ENCODE data around the gene KCNAB1. TPM values are rescaled to one million over a fixed set of nuclear protein-coding genes. Genes with fewer than 3 reads are reported as not detected.
"Not testable (repeated sequence)": the region's sequence is repeated elsewhere in the genome, so short reads cannot be mapped to it uniquely, and the experiment has no call there.

KCNAB1 gene
- total and polyA plus RNA-seq, 4 donors: 0.76 to 2.8 (median 1.0) TPM

DNA sequence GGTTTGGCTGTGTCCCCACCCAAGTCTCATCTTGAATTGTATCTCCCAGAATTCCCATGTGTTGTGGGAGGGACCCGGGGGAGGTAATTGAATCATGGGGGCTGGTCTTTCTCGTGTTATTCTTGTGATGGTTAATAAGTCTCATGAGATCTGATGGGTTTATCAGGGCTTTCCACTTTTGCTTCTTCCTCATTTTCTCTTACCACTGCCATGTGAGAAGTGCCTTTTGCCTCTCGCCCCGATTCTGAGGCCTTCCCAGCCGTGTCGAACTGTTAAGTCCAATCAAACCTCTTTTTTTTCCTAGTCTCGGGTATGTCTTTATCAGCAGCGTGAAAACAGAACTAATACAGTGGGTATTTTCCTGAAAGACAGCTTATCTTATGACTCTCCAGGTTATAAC, 448.6 kb downstream of the KCNAB1 start:
- 91% methylated on average over 8 of the region's 8 CpGs for WGBS
- not testable (repeated sequence) for H3K27ac ChIP-seq (ENCODE audit: low read depth in 1 of 2, low read length in 2 of 2)

DNA sequence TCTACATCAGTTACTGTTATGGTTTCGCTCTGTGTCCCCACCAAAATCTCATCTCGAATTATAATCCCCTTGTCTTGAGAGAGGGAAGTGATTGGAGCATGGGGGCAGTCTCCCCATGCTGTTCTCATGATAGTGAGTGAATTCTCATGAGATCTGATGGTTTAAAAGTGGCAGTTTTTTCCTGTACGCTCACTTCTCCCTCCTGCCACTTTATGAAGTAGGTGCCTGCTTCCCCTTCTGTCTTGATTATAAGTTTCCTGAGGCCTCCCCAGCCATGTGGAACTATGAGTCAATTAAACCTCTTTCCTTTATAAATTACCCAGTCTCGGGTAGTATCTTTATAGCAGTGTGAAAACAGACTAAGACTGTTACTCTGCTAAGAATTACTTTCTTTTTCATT, 449.5 kb downstream of the KCNAB1 start:
- not testable (repeated sequence) for H3K4me1 ChIP-seq (ENCODE audit: control insufficient read depth in 4 of 4, insufficient read depth in 4 of 4, low read length in 3 of 4); H3K36me3 ChIP-seq (ENCODE audit: control insufficient read depth in 4 of 4, insufficient read depth in 3 of 4, low read depth in 1 of 4, low read length in 3 of 4); H3K9ac ChIP-seq (ENCODE audit: low read depth in 1 of 2, low read length in 2 of 2); H3K9me3 ChIP-seq (ENCODE audit: control insufficient read depth in 4 of 4, low read length in 3 of 4); H3K27me3 ChIP-seq (ENCODE audit: control insufficient read depth in 4 of 4, insufficient read depth in 4 of 4, low read length in 3 of 4); DNase-seq (ENCODE audit: low spot score); H3K27ac ChIP-seq (ENCODE audit: low read depth in 1 of 2, low read length in 2 of 2); H3K4me3 ChIP-seq (ENCODE audit: low read depth in 1 of 3, low read length in 3 of 3)
- WGBS: 80% methylated on average over 4 of the region's 4 CpGs

More for the DNA sequence above, 448.6 kb downstream of the KCNAB1 start:
- not testable (repeated sequence) for H3K9ac ChIP-seq (ENCODE audit: low read depth in 1 of 2, low read length in 2 of 2); H3K9me3 ChIP-seq (ENCODE audit: control insufficient read depth in 4 of 4, low read length in 3 of 4); H3K36me3 ChIP-seq (ENCODE audit: control insufficient read depth in 4 of 4, insufficient read depth in 3 of 4, low read depth in 1 of 4, low read length in 3 of 4); DNase-seq (ENCODE audit: low spot score); H3K27me3 ChIP-seq (ENCODE audit: control insufficient read depth in 4 of 4, insufficient read depth in 4 of 4, low read length in 3 of 4); H3K4me1 ChIP-seq (ENCODE audit: control insufficient read depth in 4 of 4, insufficient read depth in 4 of 4, low read length in 3 of 4); H3K4me3 ChIP-seq (ENCODE audit: low read depth in 1 of 3, low read length in 3 of 3)

DNA sequence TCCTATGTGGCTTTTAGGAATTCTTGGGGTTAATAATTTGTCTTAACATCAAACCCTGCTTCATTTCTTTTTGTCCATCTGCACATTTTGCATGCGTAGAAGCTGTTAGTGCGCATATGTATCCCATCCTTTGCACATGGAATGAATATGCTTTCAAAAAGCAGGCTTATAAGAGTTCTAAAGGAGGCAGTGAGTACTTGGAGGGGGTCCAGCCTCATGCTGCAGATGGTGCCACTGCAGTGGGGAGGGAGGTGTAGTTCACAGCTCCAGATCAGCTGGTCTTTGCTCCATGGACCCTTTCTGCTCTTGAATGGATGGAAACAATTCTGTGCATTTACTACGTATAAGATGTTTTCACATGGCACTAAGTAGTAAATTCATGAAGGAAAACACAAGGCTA, 455.3 kb downstream of the KCNAB1 start:
- H3K27ac ChIP-seq (ENCODE audit: low read depth in 1 of 2, low read length in 2 of 2): no peak overlapping the region
- no peak overlapping the region for H3K9ac ChIP-seq (ENCODE audit: low read depth in 1 of 2, low read length in 2 of 2)
- H3K27me3 ChIP-seq (ENCODE audit: control insufficient read depth in 4 of 4, insufficient read depth in 4 of 4, low read length in 3 of 4): no peaks in the 10 kb centered on the region
- H3K9me3 ChIP-seq (ENCODE audit: control insufficient read depth in 4 of 4, low read length in 3 of 4): no peaks in the 10 kb centered on the region
- 94% methylated on average over 3 of the region's 3 CpGs for WGBS
- no peak overlapping the region for H3K4me3 ChIP-seq (ENCODE audit: low read depth in 1 of 3, low read length in 3 of 3)
- H3K4me1 ChIP-seq (ENCODE audit: control insufficient read depth in 4 of 4, insufficient read depth in 4 of 4, low read length in 3 of 4): no peaks in the 10 kb centered on the region
- DNase-seq (ENCODE audit: low spot score): no peak
- TF ChIP-seq RAD21 (IDR thresholded peaks at IDR 0.05) (no peak), FOXA2 (IDR thresholded peaks at IDR 0.05) (no peak), RXRA (IDR thresholded peaks at IDR 0.05) (no peak), TAF1 (conservative IDR thresholded peaks at IDR 0.05) (no peak), GABPA (IDR thresholded peaks at IDR 0.05 in 1 of 2, conservative IDR thresholded peaks at IDR 0.05 in 1 of 2) (no peak)
- TF ChIP-seq, protein P1, sequence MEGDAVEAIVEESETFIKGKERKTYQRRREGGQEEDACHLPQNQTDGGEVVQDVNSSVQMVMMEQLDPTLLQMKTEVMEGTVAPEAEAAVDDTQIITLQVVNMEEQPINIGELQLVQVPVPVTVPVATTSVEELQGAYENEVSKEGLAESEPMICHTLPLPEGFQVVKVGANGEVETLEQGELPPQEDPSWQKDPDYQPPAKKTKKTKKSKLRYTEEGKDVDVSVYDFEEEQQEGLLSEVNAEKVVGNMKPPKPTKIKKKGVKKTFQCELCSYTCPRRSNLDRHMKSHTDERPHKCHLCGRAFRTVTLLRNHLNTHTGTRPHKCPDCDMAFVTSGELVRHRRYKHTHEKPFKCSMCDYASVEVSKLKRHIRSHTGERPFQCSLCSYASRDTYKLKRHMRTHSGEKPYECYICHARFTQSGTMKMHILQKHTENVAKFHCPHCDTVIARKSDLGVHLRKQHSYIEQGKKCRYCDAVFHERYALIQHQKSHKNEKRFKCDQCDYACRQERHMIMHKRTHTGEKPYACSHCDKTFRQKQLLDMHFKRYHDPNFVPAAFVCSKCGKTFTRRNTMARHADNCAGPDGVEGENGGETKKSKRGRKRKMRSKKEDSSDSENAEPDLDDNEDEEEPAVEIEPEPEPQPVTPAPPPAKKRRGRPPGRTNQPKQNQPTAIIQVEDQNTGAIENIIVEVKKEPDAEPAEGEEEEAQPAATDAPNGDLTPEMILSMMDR (IDR thresholded peaks at IDR 0.05; ENCODE audit: low read depth, low read length, missing input control): no peak
- H3K36me3 ChIP-seq (ENCODE audit: control insufficient read depth in 4 of 4, insufficient read depth in 3 of 4, low read depth in 1 of 4, low read length in 3 of 4): no peaks in the 10 kb centered on the region

DNA sequence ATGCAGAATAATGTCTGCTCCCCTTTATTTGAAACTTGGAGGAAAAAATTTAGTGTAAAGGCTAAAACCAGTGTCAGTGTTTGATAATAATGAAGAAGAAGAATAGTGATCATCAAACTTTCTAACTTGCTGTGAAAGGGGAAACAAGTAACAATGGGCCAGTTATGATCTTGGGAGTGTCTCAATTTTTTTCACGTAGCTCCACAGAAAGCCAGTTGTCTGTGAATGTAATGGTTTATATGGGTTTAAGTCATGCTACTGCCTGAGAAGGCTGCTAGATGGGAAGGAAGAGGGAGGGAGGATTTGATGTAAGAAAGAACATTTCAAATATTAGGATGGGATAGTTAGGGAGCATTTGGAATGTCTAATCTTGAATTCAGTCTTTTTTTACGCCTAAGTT, 455.7 kb downstream of the KCNAB1 start:
- Histone ChIP-seq H3K9ac (ENCODE audit: low read depth in 1 of 2, low read length in 2 of 2) (no peak overlapping the region), H3K4me3 (ENCODE audit: low read depth in 1 of 3, low read length in 3 of 3) (no peak overlapping the region), H3K9me3 (ENCODE audit: control insufficient read depth in 4 of 4, low read length in 3 of 4) (no peaks in the 10 kb centered on the region), H3K27me3 (ENCODE audit: control insufficient read depth in 4 of 4, insufficient read depth in 4 of 4, low read length in 3 of 4) (no peaks in the 10 kb centered on the region), H3K4me1 (ENCODE audit: control insufficient read depth in 4 of 4, insufficient read depth in 4 of 4, low read length in 3 of 4) (no peaks in the 10 kb centered on the region), H3K27ac (ENCODE audit: low read depth in 1 of 2, low read length in 2 of 2) (no peak overlapping the region), H3K36me3 (ENCODE audit: control insufficient read depth in 4 of 4, insufficient read depth in 3 of 4, low read depth in 1 of 4, low read length in 3 of 4) (no peaks in the 10 kb centered on the region)
- DNase-seq (ENCODE audit: low spot score): no peak
- TF ChIP-seq, protein P2, sequence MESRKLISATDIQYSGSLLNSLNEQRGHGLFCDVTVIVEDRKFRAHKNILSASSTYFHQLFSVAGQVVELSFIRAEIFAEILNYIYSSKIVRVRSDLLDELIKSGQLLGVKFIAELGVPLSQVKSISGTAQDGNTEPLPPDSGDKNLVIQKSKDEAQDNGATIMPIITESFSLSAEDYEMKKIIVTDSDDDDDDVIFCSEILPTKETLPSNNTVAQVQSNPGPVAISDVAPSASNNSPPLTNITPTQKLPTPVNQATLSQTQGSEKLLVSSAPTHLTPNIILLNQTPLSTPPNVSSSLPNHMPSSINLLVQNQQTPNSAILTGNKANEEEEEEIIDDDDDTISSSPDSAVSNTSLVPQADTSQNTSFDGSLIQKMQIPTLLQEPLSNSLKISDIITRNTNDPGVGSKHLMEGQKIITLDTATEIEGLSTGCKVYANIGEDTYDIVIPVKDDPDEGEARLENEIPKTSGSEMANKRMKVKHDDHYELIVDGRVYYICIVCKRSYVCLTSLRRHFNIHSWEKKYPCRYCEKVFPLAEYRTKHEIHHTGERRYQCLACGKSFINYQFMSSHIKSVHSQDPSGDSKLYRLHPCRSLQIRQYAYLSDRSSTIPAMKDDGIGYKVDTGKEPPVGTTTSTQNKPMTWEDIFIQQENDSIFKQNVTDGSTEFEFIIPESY (IDR thresholded peaks at IDR 0.05): no peak
- TF ChIP-seq, protein P3, sequence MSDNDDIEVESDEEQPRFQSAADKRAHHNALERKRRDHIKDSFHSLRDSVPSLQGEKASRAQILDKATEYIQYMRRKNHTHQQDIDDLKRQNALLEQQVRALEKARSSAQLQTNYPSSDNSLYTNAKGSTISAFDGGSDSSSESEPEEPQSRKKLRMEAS (IDR thresholded peaks at IDR 0.05): no peak
- TF ChIP-seq EGR1 (IDR thresholded peaks at IDR 0.05; ENCODE audit: low read depth in 2 of 2) (no peak), YY1 (IDR thresholded peaks at IDR 0.05) (no peak), RXRA (IDR thresholded peaks at IDR 0.05) (no peak), FOXA2 (IDR thresholded peaks at IDR 0.05) (no peak), HNF4G (IDR thresholded peaks at IDR 0.05) (no peak), FOXA1 (IDR thresholded peaks at IDR 0.05) (no peak), TAF1 (conservative IDR thresholded peaks at IDR 0.05) (no peak)
- TF ChIP-seq, protein P4, sequence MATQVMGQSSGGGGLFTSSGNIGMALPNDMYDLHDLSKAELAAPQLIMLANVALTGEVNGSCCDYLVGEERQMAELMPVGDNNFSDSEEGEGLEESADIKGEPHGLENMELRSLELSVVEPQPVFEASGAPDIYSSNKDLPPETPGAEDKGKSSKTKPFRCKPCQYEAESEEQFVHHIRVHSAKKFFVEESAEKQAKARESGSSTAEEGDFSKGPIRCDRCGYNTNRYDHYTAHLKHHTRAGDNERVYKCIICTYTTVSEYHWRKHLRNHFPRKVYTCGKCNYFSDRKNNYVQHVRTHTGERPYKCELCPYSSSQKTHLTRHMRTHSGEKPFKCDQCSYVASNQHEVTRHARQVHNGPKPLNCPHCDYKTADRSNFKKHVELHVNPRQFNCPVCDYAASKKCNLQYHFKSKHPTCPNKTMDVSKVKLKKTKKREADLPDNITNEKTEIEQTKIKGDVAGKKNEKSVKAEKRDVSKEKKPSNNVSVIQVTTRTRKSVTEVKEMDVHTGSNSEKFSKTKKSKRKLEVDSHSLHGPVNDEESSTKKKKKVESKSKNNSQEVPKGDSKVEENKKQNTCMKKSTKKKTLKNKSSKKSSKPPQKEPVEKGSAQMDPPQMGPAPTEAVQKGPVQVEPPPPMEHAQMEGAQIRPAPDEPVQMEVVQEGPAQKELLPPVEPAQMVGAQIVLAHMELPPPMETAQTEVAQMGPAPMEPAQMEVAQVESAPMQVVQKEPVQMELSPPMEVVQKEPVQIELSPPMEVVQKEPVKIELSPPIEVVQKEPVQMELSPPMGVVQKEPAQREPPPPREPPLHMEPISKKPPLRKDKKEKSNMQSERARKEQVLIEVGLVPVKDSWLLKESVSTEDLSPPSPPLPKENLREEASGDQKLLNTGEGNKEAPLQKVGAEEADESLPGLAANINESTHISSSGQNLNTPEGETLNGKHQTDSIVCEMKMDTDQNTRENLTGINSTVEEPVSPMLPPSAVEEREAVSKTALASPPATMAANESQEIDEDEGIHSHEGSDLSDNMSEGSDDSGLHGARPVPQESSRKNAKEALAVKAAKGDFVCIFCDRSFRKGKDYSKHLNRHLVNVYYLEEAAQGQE (IDR thresholded peaks at IDR 0.05): no peak
- TF ChIP-seq, protein P1 (IDR thresholded peaks at IDR 0.05; ENCODE audit: low read depth, low read length, missing input control): no peak
- 74% methylated on average over 2 of the region's 2 CpGs for WGBS

Measured in liver (tissue), 9 donors.